NT2/D1 (cell line): ENCODE data around the gene PPFIA1.

Experiments used
- DNase-seq: peaks from one replicate; pipeline ENCODE4 v3.0.0-alpha.2; 2011; ENCODE audit warnings: low read depth, low spot score
- H3K27me3 ChIP-seq: 2 replicates; pipeline ENCODE4 v1.6.0; 2011; ENCODE audit warnings: mild to moderate bottlenecking; ENCODE audit not compliant: insufficient read length, insufficient read depth
- H3K36me3 ChIP-seq: 2 replicates; pipeline ENCODE4 v1.6.1; 2011; ENCODE audit warnings: mild to moderate bottlenecking, low read length, mixed read lengths; ENCODE audit not compliant: insufficient read depth, insufficient read length
- H3K4me1 ChIP-seq: 2 replicates; pipeline ENCODE4 v1.5.1; 2011; ENCODE audit not compliant: insufficient read depth, insufficient read length
- H3K4me3 ChIP-seq: 2 replicates; pipeline ENCODE4 v1.5.1; 2011; ENCODE audit warnings: low read depth; ENCODE audit not compliant: insufficient read length
- H3K9ac ChIP-seq: 2 replicates; pipeline ENCODE4 v1.6.0; 2011; ENCODE audit warnings: low read depth; ENCODE audit not compliant: insufficient read length
- H3K9me3 ChIP-seq: 2 replicates; pipeline ENCODE4 v1.5.1; 2011; ENCODE audit warnings: mild to moderate bottlenecking, low read length; ENCODE audit not compliant: insufficient read depth
- SUZ12 ChIP-seq: IDR thresholded peaks from 2 replicates; pipeline ENCODE4 v1.6.1; 2011; ENCODE audit not compliant: insufficient read length, insufficient read depth; ENCODE audit errors: extremely low read depth
- YY1 ChIP-seq: IDR thresholded peaks from 2 replicates; pipeline ENCODE4 v1.6.1; 2011; ENCODE audit not compliant: insufficient read length, insufficient read depth
- ZNF274 ChIP-seq: IDR thresholded peaks from 2 replicates; pipeline ENCODE4 v1.6.1; 2011; ENCODE audit warnings: mild to moderate bottlenecking, low read depth, low read length

The PPFIA1 gene

GRCh38 chr11:70422692-70423522 is 152.4 kb downstream of the PPFIA1 start:
- Histone ChIP-seq H3K9ac (no peak overlapping the region), H3K9me3 (no peaks in the 10 kb centered on the region), H3K36me3 (peaks cover 85% of the 10 kb centered on the region), H3K4me1 (peaks cover 16% of the 10 kb centered on the region), H3K27me3 (no peaks in the 10 kb centered on the region), H3K4me3 (no peak overlapping the region)
- DNase-seq, result no peak
- no peak for TF ChIP-seq YY1
- no peak for TF ChIP-seq ZNF274
- TF ChIP-seq SUZ12, result no peak

GRCh38 chr11:70423523-70424505 is 153.3 kb downstream of the PPFIA1 start:
- TF ChIP-seq ZNF274 (no peak), YY1 (no peak), SUZ12 (no peak)
- no peak overlapping the region for H3K9ac ChIP-seq
- H3K4me1 ChIP-seq, result peaks cover 17% of the 10 kb centered on the region
- no peaks in the 10 kb centered on the region for H3K9me3 ChIP-seq
- no peak overlapping the region for H3K4me3 ChIP-seq
- no peak for DNase-seq
- H3K27me3 ChIP-seq, result no peaks in the 10 kb centered on the region
- peaks cover 84% of the 10 kb centered on the region for H3K36me3 ChIP-seq

- Histone ChIP-seq H3K9me3 (no peaks in the 10 kb centered on the region), H3K27me3 (no peaks in the 10 kb centered on the region), H3K4me3 (no peak overlapping the region), H3K4me1 (peaks cover 20% of the 10 kb centered on the region), H3K9ac (no peak overlapping the region), H3K36me3 (peaks cover 88% of the 10 kb centered on the region)
- no peak for DNase-seq
- TF ChIP-seq SUZ12 (no peak), YY1 (no peak), ZNF274 (no peak)
Measured at GRCh38 chr11:70424765-70425344, 154.4 kb downstream of the PPFIA1 start.

- no peak for DNase-seq
- H3K4me3 ChIP-seq, result no peak overlapping the region
- H3K9ac ChIP-seq, result no peak overlapping the region
- no peaks in the 10 kb centered on the region for H3K27me3 ChIP-seq
- H3K4me1 ChIP-seq, result peaks cover 34% of the 10 kb centered on the region
- peaks cover 88% of the 10 kb centered on the region for H3K36me3 ChIP-seq
- TF ChIP-seq YY1 (no peak), ZNF274 (no peak), SUZ12 (no peak)
- no peaks in the 10 kb centered on the region for H3K9me3 ChIP-seq
Measured at GRCh38 chr11:70427436-70427835, 156.9 kb downstream of the PPFIA1 start.

- DNase-seq, result no peak
- Histone ChIP-seq H3K36me3 (peaks cover 88% of the 10 kb centered on the region), H3K4me3 (no peak overlapping the region), H3K9me3 (no peaks in the 10 kb centered on the region), H3K4me1 (peaks cover 38% of the 10 kb centered on the region), H3K9ac (no peak overlapping the region), H3K27me3 (no peaks in the 10 kb centered on the region)
- TF ChIP-seq SUZ12 (no peak), YY1 (no peak), ZNF274 (no peak)
Measured at GRCh38 chr11:70428701-70429427, 158.4 kb downstream of the PPFIA1 start.

- H3K4me1 ChIP-seq, result peaks cover 34% of the 10 kb centered on the region
- no peaks in the 10 kb centered on the region for H3K27me3 ChIP-seq
- no peak for TF ChIP-seq YY1
- TF ChIP-seq SUZ12, result no peak
- no peak for TF ChIP-seq ZNF274
- H3K9me3 ChIP-seq, result no peaks in the 10 kb centered on the region
- H3K9ac ChIP-seq, result no peak overlapping the region
- peaks cover 88% of the 10 kb centered on the region for H3K36me3 ChIP-seq
- DNase-seq, result no peak
- no peak overlapping the region for H3K4me3 ChIP-seq
Measured at GRCh38 chr11:70429428-70429705, 158.9 kb downstream of the PPFIA1 start.
